GM12878 (cell line): ENCODE results near the gene SLX4. TPM values are rescaled to one million over a fixed set of nuclear protein-coding genes. Genes with fewer than 3 reads are reported as not detected.

ENCODE experiments used
- ATAC-seq: fragments of 200-7000 bp; cut with Tn5 transposase; 3 replicates; pipeline ENCODE4 v1.9.1; 2020; ENCODE audit warnings: mild to moderate bottlenecking, moderate library complexity
- BruUV-seq: library from RNA; stranded (reverse); fragments of 400-500 nt; replicated peaks from 2 replicates; lab custom pipeline; 2021; lab: Mats Ljungman, UMichigan
- CTCF ChIA-PET: fragments of 300-600 bp; sonication (Branson Sonifier 250); formaldehyde crosslinking; extraction: SDS; loops from one replicate; lab custom pipeline; 2021; ENCODE audit warnings: inconsistent platforms; lab: Yijun Ruan, JAX
- POLR2A ChIA-PET: fragments of 350-600 bp; formaldehyde crosslinking; extraction: SDS; loops from one replicate; lab custom pipeline; 2021; ENCODE audit warnings: inconsistent platforms; lab: Charles Lee
- RAD21 ChIA-PET: fragments of 300-600 bp; sonication (Branson Sonifier 250); formaldehyde crosslinking; loops from one replicate; lab custom pipeline; 2023; ENCODE audit warnings: antibody characterized with exemption; ENCODE audit not compliant: unreplicated experiment; lab: Charles Lee
- SMC1A ChIA-PET: fragments of 300-600 bp; sonication (Branson Sonifier 250); formaldehyde crosslinking; loops from one replicate; lab custom pipeline; 2023; ENCODE audit not compliant: unreplicated experiment, uncharacterized antibody; lab: Charles Lee
- DNase-seq: peaks from one replicate; pipeline ENCODE4 v3.0.0-alpha.2; 2011; ENCODE audit warnings: low read depth, low spot score
- FAIRE-seq: peaks from 3 replicates; lab custom pipeline; 2011; peaks lifted over from hg19 to GRCh38; lab: Jason Lieb, UNC
- H2AFZ ChIP-seq: 2 replicates; pipeline ENCODE4 v1.6.0; 2011; ENCODE audit warnings: low read depth, low read length, control low read depth; ENCODE audit not compliant: control insufficient read depth
- H3K27ac ChIP-seq: 2 replicates; pipeline ENCODE4 v1.5.1; 2011; ENCODE audit warnings: control low read depth; ENCODE audit not compliant: control insufficient read depth, insufficient read depth
- H3K27me3 ChIP-seq, 2 experiments: replicated peaks in 1 of 2; 2 replicates each; pipeline versions ENCODE4 v1.6.0 to v1.6.1; 2011; ENCODE audit warnings: low read length in 1 of 2; ENCODE audit not compliant: control insufficient read depth in 2 of 2, insufficient read depth in 2 of 2
- H3K36me3 ChIP-seq, 2 experiments: 2 replicates each; pipeline ENCODE4 v1.5.1; 2011; ENCODE audit warnings: low read length in 1 of 2; ENCODE audit not compliant: control insufficient read depth in 2 of 2, insufficient read depth in 2 of 2
- H3K4me1 ChIP-seq: 2 replicates; pipeline ENCODE4 v1.6.1; 2011; ENCODE audit warnings: mild to moderate bottlenecking, low read length, moderate library complexity, mixed read lengths; ENCODE audit not compliant: control insufficient read depth, insufficient read depth
- H3K4me2 ChIP-seq: 2 replicates; pipeline ENCODE4 v1.6.0; 2011; ENCODE audit warnings: control low read depth; ENCODE audit not compliant: control insufficient read depth, insufficient read depth
- H3K4me3 ChIP-seq: fragments of 200-600 bp; sonication (generic); 2 replicates; pipeline ENCODE4 v1.5.1; 2016
- H3K79me2 ChIP-seq: 2 replicates; pipeline ENCODE4 v1.6.0; 2011; ENCODE audit warnings: low read length; ENCODE audit not compliant: control insufficient read depth, insufficient read depth
- H3K9ac ChIP-seq: 2 replicates; pipeline ENCODE4 v1.8.0; 2011; ENCODE audit warnings: low read length, control low read depth, mixed read lengths; ENCODE audit not compliant: control insufficient read depth, insufficient read depth
- H3K9me3 ChIP-seq: replicated peaks from 3 replicates; pipeline ENCODE4 v1.5.1; 2011; ENCODE audit warnings: mild to moderate bottlenecking, low read length; ENCODE audit not compliant: control insufficient read depth, insufficient read depth
- H4K20me1 ChIP-seq: 2 replicates; pipeline ENCODE4 v1.6.0; 2011; ENCODE audit not compliant: control insufficient read depth, insufficient read depth
- CBFB ChIP-seq: IDR thresholded peaks from 2 replicates; pipeline ENCODE4 v1.6.1; 2016; ENCODE audit warnings: antibody characterized with exemption, low read depth
- GABPA ChIP-seq: IDR thresholded peaks from 2 replicates; pipeline ENCODE4 v1.6.1; 2014; ENCODE audit warnings: antibody characterized with exemption, low read depth, mild to moderate bottlenecking, inconsistent platforms
- JUND ChIP-seq: IDR thresholded peaks from 2 replicates; pipeline ENCODE4 v1.6.1; 2012; ENCODE audit warnings: low read depth, mild to moderate bottlenecking, low read length, improper control_type of control experiment, moderate library complexity
- KLF5 ChIP-seq: fragments of 450-650 bp; IDR thresholded peaks from 2 replicates; pipeline ENCODE4 v1.6.1; 2014; ENCODE audit warnings: mild to moderate bottlenecking; ENCODE audit not compliant: partially characterized antibody
- MEF2B ChIP-seq: fragments of 450-650 bp; IDR thresholded peaks from 2 replicates; pipeline ENCODE4 v1.6.1; 2018; ENCODE audit warnings: mild to moderate bottlenecking, moderate library complexity; ENCODE audit not compliant: partially characterized antibody, poor library complexity, severe bottlenecking
- NFXL1 ChIP-seq: fragments of 450-650 bp; IDR thresholded peaks from 2 replicates; pipeline ENCODE4 v1.6.1; 2017; ENCODE audit warnings: antibody characterized with exemption, mild to moderate bottlenecking, borderline replicate concordance
- WGBS: methylation state at CpG from one replicate; pipeline ENCODE4 v1.1.6; 2016; ENCODE audit warnings: low lambda C conversion rate; ENCODE audit not compliant: insufficient replicate concordance, insufficient coverage; ENCODE audit errors: missing lambda C conversion rate; 5-methylcytosine and 5-hydroxymethylcytosine counted together
- in situ Hi-C: fragments of 300-500 bp; cut with MboI; formaldehyde crosslinking; loops from 9 replicates; pipeline ENCODE4 v1.14.3; 2018; ENCODE audit warnings: mixed read lengths
- intact Hi-C: fragments of 100-400 bp; cut with micrococcal nuclease; formaldehyde crosslinking; loops from one replicate; pipeline ENCODE4 v1.14.2; 2022; ENCODE audit not compliant: unreplicated experiment
- polyA plus RNA-seq, 11 experiments: library from polyadenylated mRNA; depleted of rRNA in 4 of 11; unstranded in 6 of 11; stranded (reverse) in 5 of 11; fragments of >200 nt; fragmentation: Nextera tagmentation in 4 of 11; fragmentation: Illumina TruSeq in 1 of 11; extraction: Ambion mirVana in 4 of 11; extraction: Trizol in 1 of 11; gene quantifications; 1 replicate in 1 of 11; 2 replicates in 10 of 11; pipeline versions ENCODE4 v1.2.1 to v1.2.3, GENCODE V29; 2011 to 2016; ENCODE audit warnings: inconsistent platforms in 2 of 11, missing spikeins in 2 of 11, low read depth in 1 of 11
- total RNA-seq, 4 experiments: library from RNA; depleted of rRNA in 3 of 4; stranded (reverse); fragments of >200 nt in 3 of 4; fragmentation: Illumina TruSeq in 1 of 4; extraction: Trizol in 1 of 4; gene quantifications; 2 replicates each; pipeline versions ENCODE4 v1.2.1 to v1.2.3, GENCODE V29; 2013 to 2021
- TF ChIP-seq, protein P1 (sequence below): fragments of 450-650 bp; IDR thresholded peaks from 2 replicates; pipeline ENCODE4 v1.6.1; 2017; ENCODE audit warnings: borderline replicate concordance
- TF ChIP-seq, protein P2 (sequence below): IDR thresholded peaks from 2 replicates; pipeline ENCODE4 v1.6.1; 2012; ENCODE audit warnings: low read depth, low read length, improper control_type of control experiment

The SLX4 gene
- total and polyA plus RNA-seq, 10 of the 15 experiments (the other 5 are each of a cell fraction or from before 2014, with no cell fraction given): 0.18 to 12.3 (median 4.8) TPM

DNA sequence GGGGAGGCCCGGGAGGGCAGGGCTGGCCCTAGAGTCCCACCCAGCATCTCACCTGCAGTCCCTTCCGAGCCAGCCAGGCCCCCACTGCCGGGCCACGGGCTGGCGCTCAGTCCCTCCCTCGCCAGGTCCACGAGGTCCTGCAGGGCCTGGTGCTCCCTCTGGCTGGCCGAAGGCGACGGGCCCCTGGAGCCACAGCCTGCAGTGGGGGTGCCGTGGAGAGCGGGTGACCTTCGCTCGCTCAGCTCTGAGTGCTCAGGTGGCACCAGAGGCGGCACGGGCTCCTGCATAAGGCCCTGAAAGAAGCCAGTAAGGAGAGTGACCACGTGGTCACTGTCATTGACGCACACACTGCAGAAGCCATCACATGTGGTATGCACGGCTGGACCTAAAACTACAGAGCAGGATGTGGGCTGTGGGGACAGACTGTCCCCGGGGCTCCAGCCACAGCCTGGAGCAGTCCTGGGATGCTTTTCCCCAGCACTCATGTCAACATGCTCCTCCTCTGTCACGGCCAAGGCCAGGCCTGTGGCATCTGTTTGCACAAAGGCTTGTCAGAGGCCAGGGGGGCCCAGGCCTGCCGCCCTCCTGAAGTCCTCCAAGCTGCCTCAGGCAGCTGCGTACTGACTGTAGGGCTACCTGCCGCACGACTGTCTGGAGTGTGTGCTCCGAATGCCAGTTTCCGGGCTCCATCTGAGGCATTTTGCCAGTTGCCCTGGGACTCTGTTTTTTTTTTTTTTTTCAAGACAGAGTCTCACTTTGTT is 15.1 kb downstream of the SLX4 start (continued):
- TF ChIP-seq, protein P1, sequence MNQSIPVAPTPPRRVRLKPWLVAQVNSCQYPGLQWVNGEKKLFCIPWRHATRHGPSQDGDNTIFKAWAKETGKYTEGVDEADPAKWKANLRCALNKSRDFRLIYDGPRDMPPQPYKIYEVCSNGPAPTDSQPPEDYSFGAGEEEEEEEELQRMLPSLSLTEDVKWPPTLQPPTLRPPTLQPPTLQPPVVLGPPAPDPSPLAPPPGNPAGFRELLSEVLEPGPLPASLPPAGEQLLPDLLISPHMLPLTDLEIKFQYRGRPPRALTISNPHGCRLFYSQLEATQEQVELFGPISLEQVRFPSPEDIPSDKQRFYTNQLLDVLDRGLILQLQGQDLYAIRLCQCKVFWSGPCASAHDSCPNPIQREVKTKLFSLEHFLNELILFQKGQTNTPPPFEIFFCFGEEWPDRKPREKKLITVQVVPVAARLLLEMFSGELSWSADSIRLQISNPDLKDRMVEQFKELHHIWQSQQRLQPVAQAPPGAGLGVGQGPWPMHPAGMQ: no peak
- TF ChIP-seq JUND: no peak

DNA sequence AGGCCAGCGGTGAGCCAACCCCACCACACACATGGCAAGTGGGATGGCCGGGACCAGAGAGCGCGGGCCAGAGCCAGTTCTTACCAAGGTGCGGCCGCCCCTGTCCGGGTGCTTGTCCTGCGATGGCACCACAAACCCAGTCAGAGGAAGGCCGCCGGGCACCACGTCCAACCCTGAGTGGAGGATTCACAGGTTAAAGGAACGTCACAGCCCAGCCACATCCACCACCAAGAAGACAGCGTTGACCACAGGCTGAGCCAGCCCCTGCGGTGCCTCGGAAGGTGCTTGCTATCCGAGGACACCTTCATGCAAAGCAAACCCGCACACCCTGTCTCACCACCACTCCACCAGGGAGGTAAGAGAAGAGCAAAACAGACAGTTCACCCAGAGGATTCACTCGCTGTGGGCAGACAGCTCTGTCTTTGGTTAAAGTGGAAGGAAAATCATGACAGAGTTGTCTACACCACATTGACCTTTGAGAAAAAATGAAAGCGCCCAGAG is 15.8 kb downstream of the SLX4 start:
- intact Hi-C loops (no loop called here), in situ Hi-C loops (no loop called here)
- H3K27me3 ChIP-seq: no peaks in the 10 kb centered on the region
- H3K4me2 ChIP-seq: no peak overlapping the region
- POLR2A ChIA-PET: no interaction called here
- SMC1A ChIA-PET: no interaction called here
- RAD21 ChIA-PET: no interaction called here
- WGBS: 96% methylated on average over 19 of the region's 19 CpGs
- no peaks in the 10 kb centered on the region for H3K4me1 ChIP-seq
- H3K79me2 ChIP-seq: no peaks in the 10 kb centered on the region
- no peak overlapping the region for H3K4me3 ChIP-seq
- H2AFZ ChIP-seq: no peak overlapping the region
- TF ChIP-seq, protein P2, sequence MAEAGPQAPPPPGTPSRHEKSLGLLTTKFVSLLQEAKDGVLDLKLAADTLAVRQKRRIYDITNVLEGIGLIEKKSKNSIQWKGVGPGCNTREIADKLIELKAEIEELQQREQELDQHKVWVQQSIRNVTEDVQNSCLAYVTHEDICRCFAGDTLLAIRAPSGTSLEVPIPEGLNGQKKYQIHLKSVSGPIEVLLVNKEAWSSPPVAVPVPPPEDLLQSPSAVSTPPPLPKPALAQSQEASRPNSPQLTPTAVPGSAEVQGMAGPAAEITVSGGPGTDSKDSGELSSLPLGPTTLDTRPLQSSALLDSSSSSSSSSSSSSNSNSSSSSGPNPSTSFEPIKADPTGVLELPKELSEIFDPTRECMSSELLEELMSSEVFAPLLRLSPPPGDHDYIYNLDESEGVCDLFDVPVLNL: no peak
- TF ChIP-seq CBFB: no peak
- no peak for TF ChIP-seq MEF2B
- TF ChIP-seq GABPA: no peak
- no peak for TF ChIP-seq NFXL1
- no peak for TF ChIP-seq KLF5
- no TSS peak for BruUV-seq
- H3K36me3 ChIP-seq: no peaks in the 10 kb centered on the region; a peak in 1 of 4 replicates
- DNase-seq (no peak), ATAC-seq (no peak), FAIRE-seq (no peak)
- no peaks in the 10 kb centered on the region; the same call in 2 of the 3 replicates for H3K9me3 ChIP-seq
- CTCF ChIA-PET: no interaction called here
- H4K20me1 ChIP-seq: no peaks in the 10 kb centered on the region
- no peak overlapping the region for H3K27ac ChIP-seq
- H3K9ac ChIP-seq: no peak overlapping the region
